Activated T-cell treated with anti-CD3 and anti-CD28 coated beads, Interleukin-2, amount 50 U/mL, for 1 hour (primary cell): ENCODE data around the gene EDNRA.

Experiments
- DNase-seq: peaks from one replicate; pipeline ENCODE4 v3.0.0-alpha.2; 2020

Gene EDNRA

DNA sequence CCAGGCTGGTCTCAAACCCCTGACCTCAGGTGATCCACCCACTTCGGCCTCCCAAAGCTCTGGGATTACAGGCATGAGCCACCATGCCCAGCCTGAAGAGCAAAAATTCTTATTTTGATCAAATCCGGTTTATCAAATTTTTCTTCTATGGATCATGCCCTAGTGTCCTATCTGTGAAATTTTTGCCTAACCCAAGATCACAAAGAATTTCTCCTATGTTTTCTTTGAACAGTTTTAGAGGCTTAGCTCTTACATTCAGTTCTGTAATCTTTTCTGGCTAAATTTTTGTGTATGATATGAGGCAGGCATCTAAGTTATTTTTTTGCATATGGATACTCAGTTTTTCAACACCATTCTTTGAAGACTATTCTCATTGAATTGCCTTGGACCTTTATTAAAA, 27.4 kb downstream of the EDNRA start:
- DNase-seq = no peak

DNA sequence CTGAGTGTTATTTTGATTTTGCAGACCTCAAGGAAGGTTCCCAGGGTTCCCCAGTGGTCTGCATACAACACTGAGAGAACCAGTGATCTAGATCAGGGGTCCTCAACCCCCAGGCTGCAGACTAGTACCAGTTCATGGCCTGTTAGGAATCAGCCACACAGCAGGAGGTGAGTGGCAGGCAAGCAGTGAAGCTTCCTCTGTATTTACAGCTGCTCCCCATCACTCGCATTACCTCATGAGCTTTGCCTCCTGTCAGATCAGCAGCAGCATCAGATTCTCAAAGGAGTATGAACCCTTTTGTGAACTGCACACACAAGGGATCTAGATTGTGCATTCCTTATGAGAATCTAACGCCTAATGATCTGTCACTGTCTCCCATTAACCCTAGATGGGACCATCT, 28.5 kb downstream of the EDNRA start:
- DNase-seq = no peak

DNA sequence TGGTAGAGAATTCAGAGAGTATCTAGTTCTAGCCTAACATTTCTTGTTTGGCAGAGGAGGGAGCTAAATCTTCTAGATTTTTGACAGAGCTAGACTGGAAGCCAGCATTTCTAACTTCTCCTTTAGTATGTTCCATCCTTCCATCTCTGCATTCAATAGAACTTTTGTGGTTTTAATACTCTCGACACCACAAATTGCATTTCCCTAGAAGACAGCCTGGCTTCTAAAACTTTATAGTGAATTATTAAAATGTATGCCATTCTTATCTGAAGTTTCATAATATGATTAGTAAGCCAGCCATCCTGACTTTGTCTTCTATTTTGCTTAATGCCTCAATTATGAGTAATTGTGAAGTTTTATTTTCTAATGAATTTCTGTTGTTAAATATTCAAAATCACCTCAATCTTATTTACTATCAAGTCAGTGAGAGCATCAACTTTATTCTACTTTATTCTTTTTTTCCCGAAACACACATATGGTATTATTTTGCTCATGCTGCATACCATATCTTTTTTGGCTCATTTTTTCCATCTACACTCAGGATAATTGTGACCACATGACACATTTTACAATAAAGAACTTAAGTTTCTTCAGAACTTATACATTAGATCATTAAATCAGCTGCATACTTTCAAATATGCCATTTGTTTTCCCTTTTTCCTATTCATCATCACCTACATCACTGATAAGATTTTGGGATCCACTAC, 30.2 kb downstream of the EDNRA start:
- no peak for DNase-seq

DNA sequence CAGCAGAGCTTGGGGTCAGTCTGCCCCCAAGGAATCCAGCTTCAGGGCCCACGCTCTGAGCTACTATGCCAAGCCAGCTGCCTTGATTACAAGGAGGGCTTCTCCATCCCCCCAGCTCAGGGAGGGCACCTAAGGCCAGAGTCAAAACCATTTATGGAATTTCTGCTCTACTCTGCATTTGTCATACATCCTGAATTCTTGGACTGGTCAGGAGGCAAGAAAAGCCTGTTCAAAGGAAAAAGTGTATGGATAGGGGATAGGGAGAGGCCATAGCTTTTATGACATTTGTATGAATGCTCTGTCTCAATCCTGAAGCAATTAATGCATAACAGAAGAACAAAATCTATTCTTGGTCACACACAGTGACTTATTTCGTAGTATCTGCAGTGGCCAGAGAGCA, 32.2 kb downstream of the EDNRA start:
- no peak for DNase-seq

DNA sequence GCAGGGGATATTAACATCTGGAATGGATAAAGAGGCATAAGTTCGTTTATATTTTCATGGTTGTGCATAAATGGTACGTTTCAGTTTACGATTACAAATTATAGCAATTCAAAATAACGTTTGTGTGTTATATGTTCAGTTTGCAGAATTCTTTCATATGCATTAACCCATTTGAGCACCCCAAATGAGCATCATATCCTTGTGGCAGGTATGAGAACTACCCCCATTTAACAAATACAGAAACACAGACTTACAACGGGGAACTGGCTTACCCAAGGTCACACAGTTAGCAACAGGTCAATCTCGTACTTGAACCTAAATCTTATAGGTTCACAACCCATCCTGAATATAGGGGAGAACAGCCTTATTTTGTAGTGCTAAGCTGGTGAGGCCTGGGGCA, 33.1 kb downstream of the EDNRA start:
- no peak for DNase-seq

DNA sequence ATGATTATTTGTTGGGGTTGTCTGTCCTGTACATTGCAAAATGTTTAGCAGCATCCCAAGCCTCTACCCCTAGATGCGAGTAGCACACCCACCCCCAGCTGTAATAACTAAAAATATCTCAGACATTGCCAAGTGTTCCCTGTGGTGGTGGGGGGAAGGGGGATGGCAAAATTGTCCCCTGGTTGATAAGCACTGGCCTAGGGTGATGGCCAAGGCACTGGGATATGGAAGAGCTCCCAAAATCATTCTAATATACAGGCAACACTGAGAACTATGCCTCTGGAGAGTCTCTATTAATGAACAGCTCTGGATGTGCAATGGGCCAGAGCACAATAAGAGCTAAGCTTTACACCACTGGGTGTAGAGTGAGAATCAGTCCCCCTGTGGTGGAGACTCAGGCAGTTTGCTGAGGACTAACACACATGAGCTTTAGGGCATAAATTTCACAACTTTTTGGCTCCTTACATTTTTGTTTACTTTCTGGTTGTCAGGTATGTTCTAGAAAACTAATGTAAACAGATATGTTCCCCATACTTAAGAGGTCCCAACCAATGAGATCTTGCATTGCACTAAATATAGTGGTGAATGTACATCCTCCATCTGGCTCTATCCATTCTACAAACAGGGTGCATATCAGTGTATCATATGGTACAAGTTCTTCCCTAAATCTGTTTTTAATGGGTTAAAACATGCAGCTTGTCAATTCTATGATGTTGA, 34.5 kb downstream of the EDNRA start:
- DNase-seq = no peak

DNA sequence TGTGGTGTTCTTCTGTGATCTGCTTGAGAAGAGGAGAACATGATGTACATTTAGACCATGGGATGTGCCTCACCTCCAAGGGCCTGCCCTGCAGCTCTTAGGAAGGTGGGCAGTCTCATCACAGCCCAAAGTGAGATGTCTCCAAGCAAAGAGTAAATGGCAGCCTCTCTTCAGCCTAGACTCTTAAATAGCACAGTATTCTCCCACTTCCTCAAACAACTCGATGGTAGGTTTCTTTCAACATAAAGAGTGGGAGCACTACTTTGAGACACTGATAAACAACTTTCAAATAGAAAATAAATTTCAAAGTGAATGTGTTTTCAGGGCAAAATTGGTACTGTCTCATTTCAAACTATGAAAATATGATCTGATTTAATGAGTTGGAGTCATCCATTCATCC, 35.2 kb downstream of the EDNRA start:
- DNase-seq = no peak

DNA sequence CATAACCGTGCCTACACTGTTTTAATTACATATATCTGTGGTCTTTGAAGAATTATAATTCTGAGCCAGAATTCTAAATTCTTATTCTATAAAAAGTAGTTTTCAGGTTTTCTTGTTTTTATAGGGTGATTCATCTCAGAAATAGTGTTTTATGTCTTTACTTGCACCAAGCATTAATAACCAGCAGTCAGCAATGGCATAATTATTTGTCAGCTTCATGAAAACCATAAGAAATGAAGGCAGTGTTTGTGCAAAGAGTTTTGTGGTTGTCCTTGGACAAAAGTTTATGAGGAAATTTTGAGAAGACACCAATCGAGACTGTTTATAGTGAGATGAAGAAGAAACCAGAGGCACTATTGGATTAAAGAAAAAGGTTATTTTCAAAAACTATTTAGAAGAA, 37.2 kb downstream of the EDNRA start:
- DNase-seq = no peak

DNA sequence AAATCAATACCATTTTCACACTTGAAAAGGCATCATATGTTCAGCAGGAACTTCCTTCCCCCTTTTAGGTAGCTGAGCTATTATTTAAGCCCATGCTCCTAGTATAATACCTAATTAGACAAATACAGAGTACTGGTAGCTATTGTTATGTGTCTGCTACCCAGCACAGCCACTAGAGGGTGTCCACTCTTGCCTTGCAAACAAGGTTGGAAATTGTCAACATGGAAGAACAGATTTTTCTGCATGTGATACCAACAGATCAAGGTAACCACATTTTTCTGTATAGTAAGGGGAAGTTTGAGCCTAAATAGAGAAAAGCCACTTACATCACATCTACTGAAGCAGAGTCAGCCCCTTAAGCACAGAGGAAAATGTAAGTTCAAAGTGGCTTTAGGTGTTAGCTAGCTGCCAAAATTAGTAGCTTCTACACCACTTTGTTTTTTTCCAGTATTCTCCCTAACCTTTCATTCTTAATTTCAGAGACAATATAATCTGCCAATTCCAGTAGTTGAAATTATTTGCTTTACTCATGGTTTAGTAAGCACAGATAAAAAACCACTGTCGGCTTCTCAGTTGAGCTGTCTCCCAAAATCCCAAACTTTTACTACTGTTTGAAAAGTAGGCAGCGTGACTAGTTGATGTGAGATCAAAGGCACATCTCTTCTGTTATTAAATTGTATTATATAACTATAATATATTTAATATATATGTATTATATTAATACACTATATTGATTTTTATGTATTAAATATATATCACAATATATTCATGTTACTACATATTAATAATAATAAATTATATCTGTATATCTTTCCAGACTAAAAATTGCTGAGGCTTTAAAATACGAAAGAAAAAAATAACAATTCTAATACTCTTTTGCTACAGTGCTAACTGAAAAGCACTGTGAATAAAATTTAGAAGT, 38.2 kb downstream of the EDNRA start:
- peak; percentile 20 for DNase-seq

DNA sequence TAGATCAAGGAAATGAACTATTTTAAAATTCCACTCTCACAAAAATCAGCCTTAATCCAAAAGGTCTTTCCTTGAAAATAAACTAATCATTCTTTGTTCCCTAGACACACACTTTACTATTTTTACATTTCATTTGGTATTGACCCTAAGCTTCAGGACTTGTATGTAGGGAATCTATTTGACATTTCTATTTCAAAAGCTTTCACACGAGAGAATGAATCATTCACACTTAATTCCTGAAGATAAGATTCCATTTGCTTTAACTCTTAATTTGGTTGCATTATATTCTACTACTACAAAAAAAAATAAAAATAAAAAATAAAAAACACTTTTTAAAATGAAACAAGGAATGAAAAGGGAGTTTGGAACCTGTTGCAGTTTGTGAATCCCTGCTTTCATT, 43.7 kb downstream of the EDNRA start:
- DNase-seq = no peak

DNA sequence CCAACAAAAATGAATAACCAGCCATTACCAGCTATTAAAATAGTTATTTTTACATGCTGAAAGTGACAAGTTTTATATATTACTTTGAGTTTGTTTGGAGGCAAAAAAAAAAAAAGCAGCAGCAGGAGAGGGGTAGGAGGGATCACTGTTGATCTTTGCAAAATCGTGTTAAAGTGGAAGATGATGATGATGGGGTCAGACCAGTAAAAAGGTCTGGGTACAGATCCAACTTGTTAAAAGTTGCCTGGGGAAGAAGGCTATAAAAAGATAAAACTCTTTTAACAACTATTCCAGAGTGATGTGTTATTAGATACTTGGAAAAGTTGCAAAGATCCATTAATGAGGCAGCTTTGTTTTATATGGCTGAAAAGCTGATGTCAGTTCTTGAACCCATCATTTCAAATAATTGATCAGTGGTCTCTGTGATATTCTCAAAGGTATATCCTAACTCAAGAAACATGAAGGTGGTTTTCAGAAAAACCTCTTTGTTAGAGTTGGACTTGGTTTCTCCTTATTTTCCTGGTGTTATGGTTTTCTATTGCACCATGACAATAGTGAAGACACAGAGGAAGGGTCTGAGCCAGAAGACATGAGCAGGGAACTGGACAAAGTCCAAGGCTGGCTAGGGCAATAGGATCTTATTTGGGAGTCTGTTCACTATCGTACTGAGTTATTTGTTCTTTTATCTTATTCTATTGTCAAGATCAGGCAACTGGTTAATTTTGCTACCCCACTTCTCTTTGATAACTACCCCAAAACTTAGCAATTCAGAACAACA, 44.8 kb downstream of the EDNRA start:
- DNase-seq = no peak

DNA sequence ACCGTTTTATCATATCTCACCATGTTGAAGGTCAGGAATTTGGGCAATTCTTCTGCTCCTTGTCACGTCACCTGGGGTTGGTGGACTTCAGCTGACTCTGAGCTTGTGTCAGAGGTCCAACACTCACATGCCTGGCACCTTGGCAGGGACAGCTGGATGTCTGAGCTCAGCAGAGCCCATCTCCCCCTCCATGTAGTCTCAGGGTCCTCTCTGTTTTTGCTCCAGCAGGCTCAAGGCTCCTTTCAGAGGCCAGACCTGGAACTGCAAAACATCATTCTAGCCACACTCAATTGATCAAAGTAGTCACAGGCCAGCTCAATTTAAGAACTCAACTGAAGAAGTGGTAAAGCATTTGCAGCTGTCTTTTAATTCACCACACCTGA, 45.4 kb downstream of the EDNRA start:
- DNase-seq = no peak

DNA sequence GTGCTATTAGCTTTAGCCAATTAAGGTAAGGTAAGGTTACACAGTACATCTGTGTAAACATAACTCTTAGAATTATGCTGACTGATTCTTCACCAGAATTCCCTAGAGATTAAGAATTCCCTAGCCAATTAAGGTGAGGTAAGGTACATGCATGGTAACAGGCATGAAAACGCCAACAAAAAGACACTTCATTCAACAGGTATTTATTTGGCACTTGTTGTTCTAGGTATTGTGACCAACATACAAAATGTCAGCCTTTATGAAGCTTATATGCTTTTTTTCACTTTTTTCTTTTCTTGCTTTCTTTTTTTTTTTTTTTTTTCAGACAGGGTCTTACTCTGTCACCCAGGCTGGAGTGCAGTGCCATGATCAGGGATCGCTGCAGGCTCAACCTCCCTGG, 47.2 kb downstream of the EDNRA start:
- no peak for DNase-seq

DNA sequence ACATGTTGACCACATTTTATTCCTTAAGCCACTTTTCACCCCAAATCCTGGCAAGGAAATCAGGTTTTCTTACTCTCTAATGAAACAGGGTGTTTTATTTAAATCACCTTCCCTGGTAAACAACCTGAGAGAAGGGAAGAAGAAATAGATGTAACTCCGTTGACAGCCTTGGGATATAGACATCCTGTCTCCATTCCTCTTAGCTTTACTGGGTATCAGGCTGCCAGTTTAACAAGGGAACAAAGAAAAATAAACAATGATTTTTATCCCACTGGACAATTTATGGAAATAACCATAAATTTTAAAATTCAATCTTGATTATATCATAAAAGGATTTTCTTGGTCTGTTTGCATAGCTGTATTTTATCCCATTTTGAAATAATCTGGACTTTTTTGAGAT, 49.2 kb downstream of the EDNRA start:
- no peak for DNase-seq

DNA sequence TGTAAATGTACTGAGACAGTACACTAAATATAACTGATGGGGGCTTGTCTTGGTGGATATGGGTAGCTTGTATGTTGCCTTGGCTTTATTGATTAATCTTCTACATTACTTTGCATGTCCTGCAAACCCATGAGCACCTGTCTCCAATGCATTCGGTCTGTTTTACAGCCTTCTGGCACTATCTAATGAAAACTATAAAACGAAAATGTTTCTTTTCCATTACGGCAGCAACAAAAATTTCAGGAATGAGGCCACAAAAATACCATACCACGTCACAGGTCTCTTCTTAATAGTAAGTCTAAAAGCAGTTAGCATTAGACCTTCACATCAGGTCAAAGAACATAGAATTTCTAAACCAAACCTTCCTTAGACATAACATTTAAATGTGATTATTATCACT, 49.8 kb downstream of the EDNRA start:
- no peak for DNase-seq

DNA sequence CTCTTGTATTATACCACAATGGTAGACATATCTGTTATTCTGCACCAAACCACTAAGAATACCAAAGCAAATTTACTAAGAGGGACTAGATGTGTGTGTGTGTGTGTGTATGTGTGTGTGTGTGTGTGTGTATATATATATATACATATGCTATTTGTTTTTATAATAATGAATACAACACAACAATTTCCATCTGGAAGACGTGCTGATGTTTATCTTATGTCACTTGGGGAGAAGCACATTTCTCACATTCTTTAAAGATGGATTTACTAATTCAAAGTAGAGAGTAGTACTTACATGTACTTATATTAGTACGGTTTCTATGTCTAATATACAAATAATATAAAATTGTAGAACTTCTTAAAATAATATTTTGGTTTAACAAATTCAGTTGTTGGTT, 52.0 kb downstream of the EDNRA start:
- no peak for DNase-seq

DNA sequence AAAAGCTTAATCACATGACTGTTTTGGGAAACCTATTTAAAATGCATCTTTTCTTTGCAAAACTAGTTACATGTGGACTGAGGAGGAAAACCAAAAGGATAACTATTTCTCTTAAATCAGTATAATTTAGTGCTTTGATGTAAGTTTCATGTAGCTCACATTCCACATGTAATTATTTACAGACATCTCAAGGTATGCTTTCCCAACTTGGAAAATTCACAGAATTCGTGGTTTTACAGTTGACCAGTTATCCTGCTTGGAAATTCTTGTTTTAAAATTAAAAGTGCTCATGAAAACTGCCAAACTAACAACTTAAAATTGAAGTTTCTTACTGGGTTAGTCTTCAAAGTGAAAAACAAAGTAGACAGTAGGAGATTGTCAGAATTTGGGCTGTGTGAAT, 52.4 kb downstream of the EDNRA start:
- DNase-seq = no peak

DNA sequence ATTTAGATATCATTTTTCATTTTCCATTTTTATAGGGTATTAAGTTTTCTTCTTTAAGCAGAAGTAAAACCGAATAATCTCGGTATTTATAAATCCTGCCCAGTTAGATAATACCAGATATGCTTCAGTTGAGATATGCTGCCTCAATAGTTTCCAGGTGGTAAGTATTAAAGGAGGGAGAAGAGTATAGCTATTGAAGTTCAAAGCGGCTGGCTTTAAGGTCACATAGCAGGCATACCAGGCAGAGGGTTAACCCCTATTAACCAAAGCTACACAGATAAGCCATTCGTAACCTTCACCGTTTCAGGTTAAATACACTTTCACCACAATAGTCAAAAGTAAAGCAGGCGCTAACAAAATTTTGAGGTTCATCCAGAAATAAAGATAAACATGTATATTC, 54.2 kb downstream of the EDNRA start:
- no peak for DNase-seq

DNA sequence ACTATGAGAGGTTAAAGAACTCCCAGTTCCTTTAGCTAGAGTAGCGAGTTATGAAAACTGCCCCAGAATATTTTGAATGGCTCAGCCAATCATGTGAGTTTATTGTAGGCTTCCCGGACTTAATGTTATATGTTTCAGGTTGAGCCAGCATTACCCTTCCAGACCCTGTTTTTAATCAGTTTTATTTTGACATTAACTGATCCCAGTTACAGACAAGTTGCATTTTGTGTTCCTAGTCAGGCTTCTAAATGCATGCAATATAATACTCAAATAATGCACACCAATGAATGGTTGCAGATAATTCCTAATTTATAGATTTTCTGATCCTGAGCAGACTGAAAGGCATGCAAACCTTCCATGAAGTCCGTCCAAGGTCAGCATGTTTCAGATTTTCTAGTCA, 57.8 kb downstream of the EDNRA start:
- no peak for DNase-seq

DNA sequence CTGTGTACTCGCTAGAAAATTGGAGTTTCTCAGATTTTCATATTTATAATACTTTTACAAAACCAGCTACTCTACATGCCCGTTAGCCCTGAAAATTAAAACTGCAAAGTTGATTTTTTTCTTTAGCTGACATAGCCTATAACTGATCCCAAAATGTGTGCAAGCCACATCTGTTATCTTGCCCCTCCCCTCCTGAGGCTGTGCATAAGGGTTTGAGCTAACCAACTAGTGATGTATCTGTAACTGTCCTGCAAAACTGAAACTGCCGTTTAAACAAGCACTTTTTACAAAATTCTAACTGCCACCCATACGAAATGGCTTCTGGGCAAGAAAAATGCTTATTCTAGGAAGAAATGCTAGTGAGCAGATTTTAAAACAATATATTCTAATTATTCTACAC, 59.1 kb downstream of the EDNRA start:
- DNase-seq = no peak

DNA sequence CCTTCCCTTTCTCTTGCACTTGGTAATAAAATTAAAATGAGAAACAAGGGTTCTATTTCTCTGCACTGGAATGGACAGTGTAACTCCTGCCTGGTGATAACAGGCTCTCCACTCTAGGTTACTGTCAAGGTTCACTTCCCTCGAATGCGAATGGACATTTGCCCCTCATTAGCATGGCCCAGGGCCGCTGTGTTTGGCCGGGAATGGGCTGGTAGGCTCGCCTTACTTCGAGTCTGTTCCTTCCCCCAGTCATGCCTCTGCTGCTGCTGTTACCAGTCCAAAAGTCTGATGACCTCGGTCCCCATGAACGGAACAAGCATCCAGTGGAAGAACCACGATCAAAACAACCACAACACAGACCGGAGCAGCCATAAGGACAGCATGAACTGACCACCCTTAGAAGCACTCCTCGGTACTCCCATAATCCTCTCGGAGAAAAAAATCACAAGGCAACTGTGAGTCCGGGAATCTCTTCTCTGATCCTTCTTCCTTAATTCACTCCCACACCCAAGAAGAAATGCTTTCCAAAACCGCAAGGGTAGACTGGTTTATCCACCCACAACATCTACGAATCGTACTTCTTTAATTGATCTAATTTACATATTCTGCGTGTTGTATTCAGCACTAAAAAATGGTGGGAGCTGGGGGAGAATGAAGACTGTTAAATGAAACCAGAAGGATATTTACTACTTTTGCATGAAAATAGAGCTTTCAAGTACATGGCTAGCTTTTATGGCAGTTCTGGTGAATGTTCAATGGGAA, 61.5 kb downstream of the EDNRA start:
- DNase-seq = no peak

DNA sequence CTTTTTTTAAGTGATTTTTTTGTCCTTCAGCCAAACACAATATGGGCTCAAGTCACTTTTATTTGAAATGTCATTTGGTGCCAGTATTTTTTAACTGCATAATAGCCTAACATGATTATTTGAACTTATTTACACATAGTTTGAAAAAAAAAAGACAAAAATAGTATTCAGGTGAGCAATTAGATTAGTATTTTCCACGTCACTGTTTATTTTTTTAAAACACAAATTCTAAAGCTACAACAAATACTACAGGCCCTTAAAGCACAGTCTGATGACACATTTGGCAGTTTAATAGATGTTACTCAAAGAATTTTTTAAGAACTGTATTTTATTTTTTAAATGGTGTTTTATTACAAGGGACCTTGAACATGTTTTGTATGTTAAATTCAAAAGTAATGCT, 62.1 kb downstream of the EDNRA start:
- DNase-seq = no peak
